AG10803 (cell line): ENCODE data around the gene TNS3.
A peak's percentile ranks its signal among the peaks of the same experiment; 100 is the strongest.

Experiments
- DNase-seq: peaks from one replicate; pipeline ENCODE4 v3.0.0; 2010; ENCODE audit warnings: low read depth
- H3K4me3 ChIP-seq: 2 replicates; pipeline ENCODE4 v1.5.1; 2011; ENCODE audit warnings: mild to moderate bottlenecking, low read length, control low read depth
- CTCF ChIP-seq: conservative IDR thresholded peaks from 2 replicates; pipeline ENCODE4 v1.5.1; 2011; ENCODE audit warnings: mild to moderate bottlenecking, low read length, control low read depth, inconsistent platforms

TNS3 gene

GRCh38 chr7:47438411-47439029 is 143.4 kb downstream of the TNS3 start:
- no peak for TF ChIP-seq CTCF
- no peak for DNase-seq
- H3K4me3 ChIP-seq, result no peak overlapping the region

GRCh38 chr7:47435889-47436312 is 146.0 kb downstream of the TNS3 start:
- H3K4me3 ChIP-seq, result no peak overlapping the region
- TF ChIP-seq CTCF, result peak; percentile 86
- DNase-seq, result peak; percentile 92

- no peak overlapping the region for H3K4me3 ChIP-seq
- no peak for DNase-seq
- TF ChIP-seq CTCF, result no peak
Measured at GRCh38 chr7:47433564-47433895, 148.4 kb downstream of the TNS3 start.

- H3K4me3 ChIP-seq, result no peak overlapping the region
- DNase-seq, result no peak
- no peak for TF ChIP-seq CTCF
Measured at GRCh38 chr7:47432671-47433563, 149.0 kb downstream of the TNS3 start.

- no peak for TF ChIP-seq CTCF
Measured at GRCh38 chr7:47430422-47430821, 151.5 kb downstream of the TNS3 start.

GRCh38 chr7:47428768-47429472 is 153.0 kb downstream of the TNS3 start:
- H3K4me3 ChIP-seq, result no peak overlapping the region
- TF ChIP-seq CTCF, result no peak

More at GRCh38 chr7:47430422-47430821, 151.5 kb downstream of the TNS3 start:
- no peak for DNase-seq
- no peak overlapping the region for H3K4me3 ChIP-seq

More at GRCh38 chr7:47428768-47429472, 153.0 kb downstream of the TNS3 start:
- no peak for DNase-seq
